HL-60 (cell line): Measurements from ENCODE around the gene FRMPD2.

Source experiments
- CTCF ChIP-seq: IDR thresholded peaks from one replicate; pipeline ENCODE4 v1.5.1; 2011; ENCODE audit warnings: low read length, control low read depth, inconsistent platforms; ENCODE audit not compliant: insufficient read depth
- POLR2AphosphoS5 ChIP-seq: IDR thresholded peaks from 2 replicates; pipeline ENCODE4 v1.6.1; 2012; ENCODE audit warnings: low read depth

DNA sequence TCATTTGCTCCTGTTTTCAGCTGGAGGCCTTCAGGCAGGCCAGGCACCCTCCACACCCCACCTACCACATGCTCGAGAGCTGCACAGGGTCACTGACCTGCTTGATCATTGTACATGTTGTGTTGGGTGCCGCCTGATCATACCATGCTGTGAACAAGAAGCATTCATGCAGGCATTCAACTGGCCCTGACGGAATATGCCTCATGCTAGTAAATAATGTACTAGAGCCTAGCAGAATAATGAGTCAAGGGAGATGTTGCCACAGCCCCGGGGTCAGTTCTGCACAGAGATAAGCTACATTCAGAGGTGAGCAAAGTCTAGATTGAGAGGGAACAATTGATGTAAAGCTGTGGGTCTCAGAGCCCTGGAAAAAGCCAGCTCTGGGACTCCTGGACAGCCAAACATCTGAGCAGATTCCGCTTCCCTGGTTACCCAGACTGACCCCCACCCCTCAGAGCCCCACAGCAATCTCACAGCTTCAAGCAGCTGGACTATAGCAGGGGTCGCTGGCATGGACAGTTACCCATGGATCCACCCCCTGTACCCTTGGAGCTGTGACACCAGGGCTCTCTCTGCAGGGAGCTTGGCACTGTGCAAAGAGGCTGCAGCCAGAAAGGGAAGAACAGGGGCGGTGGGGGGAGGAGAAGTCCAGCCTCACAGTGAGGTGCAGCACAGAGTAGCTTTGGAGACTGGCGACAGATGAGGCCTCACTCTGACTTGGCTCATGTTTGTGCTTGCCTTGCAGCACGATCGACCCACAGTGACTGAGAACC is 86.6 kb downstream of the FRMPD2 start:
- no peak for TF ChIP-seq POLR2AphosphoS5
- no peak for TF ChIP-seq CTCF
